Skeletal muscle cell (primary cell): ENCODE data around the gene PLD2.
A peak's percentile ranks its signal among the peaks of the same experiment; 100 is the strongest.
"Not testable (repeated sequence)": the region's sequence is repeated elsewhere in the genome, so short reads cannot be mapped to it uniquely, and the experiment has no call there.

ENCODE experiments used
- DNase-seq: peaks from one replicate; pipeline ENCODE4 v3.0.0-alpha.2; 2010; ENCODE audit warnings: low read depth
- H3K4me3 ChIP-seq: 2 replicates; pipeline ENCODE4 v1.5.1; 2011; ENCODE audit warnings: low read depth, mild to moderate bottlenecking, control low read depth, low read length, moderate library complexity

PLD2 gene

DNA sequence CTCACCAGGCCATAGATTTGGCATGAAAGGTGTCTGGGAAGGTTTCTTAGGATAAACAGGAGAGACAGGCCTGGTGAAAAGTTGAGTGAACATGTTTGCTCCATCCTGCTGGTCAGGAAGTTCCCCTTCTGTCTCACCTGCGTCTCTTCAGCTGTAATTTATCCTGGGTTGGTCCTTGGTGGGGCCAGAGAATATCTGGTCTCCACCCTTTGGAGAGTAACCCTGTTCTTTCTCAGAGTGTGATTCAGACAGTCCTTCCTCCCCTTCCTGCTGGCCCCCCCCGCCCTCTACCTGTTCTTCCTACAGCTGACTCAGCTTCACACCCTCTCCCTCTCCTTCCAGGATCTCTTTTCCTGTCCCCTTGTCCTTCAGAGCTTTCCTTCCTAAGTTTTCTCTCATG is 43.3 kb downstream of the PLD2 start:
- DNase-seq = no peak

DNA sequence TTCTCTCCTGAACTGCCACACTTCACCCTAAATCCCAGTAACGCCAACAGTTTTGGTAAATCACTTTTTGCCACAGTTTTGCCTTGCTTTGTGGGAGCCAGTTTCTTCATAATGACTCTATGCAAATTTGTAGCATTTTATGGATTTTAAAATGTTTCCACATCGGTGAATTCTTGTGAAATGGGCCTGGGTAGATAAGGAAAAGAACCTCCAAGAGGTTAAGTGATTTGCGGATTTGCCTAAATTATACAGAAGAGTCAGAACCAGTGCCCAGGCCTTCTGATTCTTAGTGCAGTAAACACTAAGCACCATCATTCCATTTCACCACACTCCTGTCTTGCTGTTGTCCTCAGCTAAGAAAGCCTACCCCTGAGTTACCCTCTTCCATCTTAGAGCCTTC is 44.1 kb downstream of the PLD2 start:
- no peak overlapping the region for H3K4me3 ChIP-seq
- no peak for DNase-seq

More for the DNA sequence above, 43.3 kb downstream of the PLD2 start:
- H3K4me3 ChIP-seq = no peak overlapping the region

GRCh38 chr17:4852567-4853207 is 45.7 kb downstream of the PLD2 start:
- no peak overlapping the region for H3K4me3 ChIP-seq
- DNase-seq = no peak

DNA sequence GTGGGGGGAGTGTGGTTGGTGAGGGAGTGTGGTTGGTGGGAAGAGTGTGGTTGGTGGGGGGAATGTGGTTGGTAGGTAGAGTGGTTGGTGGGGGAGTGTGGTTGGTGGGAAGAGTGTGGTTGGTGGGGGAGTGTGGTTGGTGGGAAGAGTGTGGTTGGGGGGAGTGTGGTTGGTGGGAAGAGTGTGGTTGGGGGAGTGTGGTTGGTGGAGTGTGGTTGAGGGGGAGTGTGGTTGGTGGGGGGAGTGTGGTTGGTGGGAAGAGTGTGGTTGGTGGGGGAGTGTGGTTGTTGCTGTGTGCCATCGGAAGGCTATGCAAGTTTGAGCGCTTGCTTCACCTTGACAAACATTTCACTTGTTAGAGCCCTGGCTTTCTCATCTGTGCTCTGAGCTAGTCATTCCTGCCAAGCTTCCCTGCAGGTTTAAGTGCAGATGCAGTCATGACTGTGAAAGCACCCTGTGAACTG is 46.3 kb downstream of the PLD2 start:
- no peak for DNase-seq
- no peak overlapping the region for H3K4me3 ChIP-seq

- peak; percentile 62 for DNase-seq
- no peak overlapping the region for H3K4me3 ChIP-seq
Observed at GRCh38 chr17:4854111-4854681, 47.2 kb downstream of the PLD2 start.

- no peak overlapping the region for H3K4me3 ChIP-seq
- DNase-seq = no peak
Observed at GRCh38 chr17:4856271-4856936, 49.5 kb downstream of the PLD2 start.

DNA sequence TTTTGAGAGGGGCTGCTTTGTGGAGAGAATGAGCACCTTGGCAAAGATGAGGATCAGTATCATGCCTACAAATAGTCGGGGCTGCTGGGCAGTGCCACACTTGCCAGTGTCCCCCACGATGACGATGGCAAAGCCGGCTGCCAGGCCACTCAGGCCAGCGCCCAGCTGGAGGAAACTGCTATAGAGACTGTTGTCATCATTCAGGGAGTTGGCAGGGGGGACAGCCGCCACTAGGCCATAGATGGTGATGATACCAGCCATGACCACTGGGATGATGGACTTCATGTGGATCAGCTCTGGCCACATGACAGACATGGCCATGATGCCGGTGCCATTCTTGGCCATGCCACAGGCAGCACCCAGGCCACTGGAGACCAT is 50.0 kb downstream of the PLD2 start:
- H3K4me3 ChIP-seq = no peak overlapping the region
- DNase-seq = no peak

- not testable (repeated sequence) for H3K4me3 ChIP-seq, DNase-seq
Observed at GRCh38 chr17:4857347-4857746, 50.4 kb downstream of the PLD2 start.

DNA sequence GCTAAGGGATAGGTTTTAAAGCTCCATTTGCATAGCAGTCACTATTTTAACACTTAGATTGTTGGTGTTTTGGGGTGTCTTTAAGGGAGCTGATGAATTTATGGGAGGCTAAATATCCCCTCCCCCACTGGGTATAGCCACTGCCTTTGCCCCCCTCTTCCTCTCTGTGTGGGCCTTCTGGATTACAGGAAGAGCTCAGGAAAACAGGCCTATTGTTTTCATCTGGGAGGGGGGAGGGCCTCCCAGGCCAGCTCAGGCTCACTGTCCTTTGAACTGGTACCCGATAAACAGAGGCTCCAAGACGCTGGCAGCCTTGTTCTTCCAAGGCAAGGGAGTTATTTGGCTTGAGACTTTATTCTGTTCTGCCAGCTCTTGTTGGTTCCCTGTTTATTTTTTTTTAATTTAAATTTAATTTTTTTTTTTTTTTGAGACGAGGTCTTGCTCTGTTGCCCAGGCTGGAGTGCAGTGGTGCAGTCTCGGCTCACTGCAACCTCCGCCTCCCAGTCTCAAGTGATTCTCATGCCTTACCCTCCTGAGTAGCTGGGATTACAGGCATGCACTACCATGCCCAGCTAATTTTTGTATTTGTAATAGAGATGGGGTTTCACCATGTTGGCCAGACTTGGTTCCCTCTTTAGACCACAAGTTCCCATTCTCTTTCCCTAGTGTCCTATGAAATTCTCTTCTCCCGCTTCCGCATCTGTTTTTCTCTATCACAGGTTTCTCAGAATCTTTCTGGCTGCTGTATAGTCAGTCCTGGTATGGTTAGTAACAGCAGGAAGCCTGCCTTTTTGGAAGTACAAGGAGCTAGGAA is 51.3 kb downstream of the PLD2 start:
- no peak overlapping the region for H3K4me3 ChIP-seq
- no peak for DNase-seq

- DNase-seq = no peak
- no peak overlapping the region for H3K4me3 ChIP-seq
Observed at GRCh38 chr17:4858882-4859260, 51.9 kb downstream of the PLD2 start.

DNA sequence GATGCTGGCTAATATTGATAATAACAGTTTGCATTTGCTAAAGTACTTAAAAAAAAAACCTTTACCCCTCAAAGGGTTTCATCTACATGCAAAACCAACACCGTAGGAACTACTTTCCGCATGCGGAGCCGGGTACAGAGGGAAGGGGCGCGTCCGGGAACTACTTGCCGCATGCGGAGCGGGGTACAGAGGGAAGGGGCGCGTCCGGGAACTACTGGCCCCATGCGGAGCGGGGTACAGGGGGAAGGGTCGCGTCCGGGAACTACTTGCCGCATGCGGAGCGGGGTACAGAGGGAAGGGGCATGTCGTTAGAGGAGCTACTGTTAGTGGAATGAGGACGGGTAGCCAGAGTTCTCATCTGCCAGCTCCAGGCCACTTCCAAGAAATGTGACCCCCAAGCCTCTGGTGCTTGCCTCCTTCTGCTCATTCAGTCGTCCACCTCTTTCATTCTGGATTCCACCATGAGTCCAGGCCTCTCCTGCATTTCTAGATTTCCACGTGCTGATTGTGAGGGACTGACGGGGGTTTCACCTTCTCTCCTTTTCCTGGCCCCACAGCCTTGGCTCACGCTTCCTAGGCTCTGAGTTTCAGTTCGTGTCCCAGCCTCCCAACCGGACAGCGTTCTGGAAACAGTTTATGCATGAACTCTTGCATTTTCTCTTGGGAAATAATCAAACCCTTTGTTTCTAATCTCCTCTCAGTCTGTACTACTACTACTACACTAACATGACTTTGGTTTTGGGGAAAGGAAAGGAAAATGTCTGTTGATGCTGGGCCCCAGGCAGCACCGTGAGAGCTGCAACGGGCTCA is 53.1 kb downstream of the PLD2 start:
- no peak overlapping the region for H3K4me3 ChIP-seq
- DNase-seq = no peak

- H3K4me3 ChIP-seq = no peak overlapping the region
Observed at GRCh38 chr17:4860651-4861050, 53.7 kb downstream of the PLD2 start.

DNA sequence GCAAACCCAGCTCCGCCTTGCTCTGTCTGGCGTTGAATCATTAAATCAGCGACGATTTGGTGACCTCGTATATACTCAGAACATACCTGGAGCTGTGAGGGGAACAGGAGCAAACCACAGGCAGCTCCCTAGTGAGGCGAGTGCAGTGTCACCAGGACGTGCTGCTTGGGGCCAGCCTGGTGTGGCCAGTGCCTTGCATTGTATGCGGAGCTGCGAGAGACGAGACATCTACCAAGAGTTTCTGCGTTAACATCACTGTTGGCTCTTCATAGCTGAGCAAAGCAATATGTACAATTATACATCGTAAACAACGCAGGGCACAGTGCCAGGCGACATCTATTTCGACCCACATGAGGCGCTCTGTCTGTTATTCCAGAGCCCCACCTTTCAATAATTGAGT is 54.1 kb downstream of the PLD2 start:
- no peak overlapping the region for H3K4me3 ChIP-seq
- no peak for DNase-seq

More at GRCh38 chr17:4860651-4861050, 53.7 kb downstream of the PLD2 start:
- DNase-seq = no peak

DNA sequence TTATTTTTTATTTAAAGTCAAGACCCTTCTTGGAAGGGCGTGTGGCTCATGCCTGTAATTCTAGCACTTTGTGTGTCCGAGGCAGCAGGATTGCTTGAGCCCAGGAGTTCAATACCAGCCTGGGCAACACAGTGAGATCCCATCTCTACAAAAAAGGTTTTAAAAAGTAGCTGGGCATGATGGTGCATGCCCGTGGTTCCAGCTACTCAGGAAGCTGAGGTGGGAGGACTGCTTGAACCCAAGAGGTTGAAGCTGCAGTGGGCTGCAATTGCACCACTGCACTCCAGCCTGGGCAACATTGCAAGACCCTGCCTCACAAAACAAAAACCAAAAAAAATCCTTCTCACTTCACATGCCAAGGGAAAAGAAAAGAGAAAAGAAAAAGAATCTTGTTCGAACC is 55.8 kb downstream of the PLD2 start:
- H3K4me3 ChIP-seq = no peak overlapping the region
- DNase-seq = no peak

GRCh38 chr17:4863321-4863720 is 56.4 kb downstream of the PLD2 start:
- no peak overlapping the region for H3K4me3 ChIP-seq
- DNase-seq = no peak

GRCh38 chr17:4867535-4867934 is 60.6 kb downstream of the PLD2 start:
- not testable (repeated sequence) for DNase-seq, H3K4me3 ChIP-seq

DNA sequence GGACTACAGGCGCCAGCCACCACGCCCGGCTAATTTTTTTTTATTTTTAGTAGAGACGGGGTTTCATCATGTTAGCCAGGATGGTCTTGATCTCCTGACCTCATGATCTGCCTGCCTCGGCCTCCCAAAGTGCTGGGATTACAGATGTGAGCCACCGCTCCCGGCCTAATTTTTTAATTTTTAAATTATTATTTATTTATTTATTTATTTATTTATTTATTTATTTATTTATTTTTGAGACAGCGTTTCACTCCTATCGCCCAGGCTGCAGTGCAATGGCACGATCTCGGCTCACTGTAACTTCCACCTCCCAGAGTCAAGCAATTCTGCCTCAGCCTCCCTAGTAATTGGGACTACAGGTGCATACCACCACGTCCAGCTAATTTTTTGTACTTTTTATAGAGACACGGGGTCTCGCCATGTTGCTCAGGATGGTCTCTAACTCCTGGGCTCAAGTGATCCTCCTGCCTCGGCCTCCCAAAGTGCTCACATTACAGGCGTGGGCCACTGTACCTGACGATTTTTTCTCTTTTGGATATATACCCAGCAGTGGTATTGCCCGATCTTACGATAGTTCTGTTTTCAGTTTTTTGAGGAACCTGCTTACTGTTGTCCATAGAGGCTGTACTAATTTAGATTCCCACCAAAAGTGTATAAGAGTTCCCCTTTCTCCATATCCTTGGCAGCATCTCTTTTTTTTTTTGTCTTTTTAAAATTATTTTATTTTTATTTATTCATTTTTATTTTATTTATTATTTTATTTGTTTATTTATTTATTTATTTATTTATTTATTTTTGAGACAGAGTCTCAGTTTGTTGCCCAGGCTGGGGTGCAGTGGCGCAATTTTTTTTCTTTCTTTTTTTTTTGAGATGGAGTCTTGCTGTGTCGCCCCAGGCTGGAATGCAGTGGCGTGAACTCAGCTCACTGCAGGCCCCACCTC is 62.4 kb downstream of the PLD2 start:
- not testable (repeated sequence) for DNase-seq, H3K4me3 ChIP-seq

GRCh38 chr17:4870855-4871254 is 63.9 kb downstream of the PLD2 start:
- H3K4me3 ChIP-seq = no peak overlapping the region

More at GRCh38 chr17:4870855-4871254, 63.9 kb downstream of the PLD2 start:
- DNase-seq = no peak
